Measurements from ENCODE around the gene FAM83G.

Gene FAM83G

DNA sequence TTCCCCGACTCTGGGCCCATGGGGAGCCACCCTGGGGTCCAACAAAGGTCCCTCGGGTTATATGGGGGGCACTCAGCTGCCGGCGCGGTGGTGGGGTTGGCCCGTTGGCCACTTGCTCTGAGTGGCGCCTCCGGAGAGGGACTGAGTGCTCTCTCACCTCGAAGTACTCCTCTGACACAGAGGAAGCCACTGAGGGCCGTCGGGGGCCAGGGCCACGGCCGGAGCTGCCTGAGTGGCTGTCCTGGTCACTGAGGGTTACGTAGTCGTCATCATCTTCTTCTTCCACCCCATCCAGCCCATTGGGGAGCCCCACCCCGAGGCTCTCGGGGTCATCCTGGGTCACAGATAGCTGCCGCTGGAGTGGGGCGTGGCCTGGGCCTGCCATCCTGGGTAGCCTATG lies 26.9 kb downstream of the FAM83G start:
- Histone ChIP-seq H3K4me3 (ENCODE audit: severe bottlenecking) (no peak overlapping the region), H3K9me3 (ENCODE audit: severe bottlenecking) (no peaks in the 10 kb centered on the region)

DNA sequence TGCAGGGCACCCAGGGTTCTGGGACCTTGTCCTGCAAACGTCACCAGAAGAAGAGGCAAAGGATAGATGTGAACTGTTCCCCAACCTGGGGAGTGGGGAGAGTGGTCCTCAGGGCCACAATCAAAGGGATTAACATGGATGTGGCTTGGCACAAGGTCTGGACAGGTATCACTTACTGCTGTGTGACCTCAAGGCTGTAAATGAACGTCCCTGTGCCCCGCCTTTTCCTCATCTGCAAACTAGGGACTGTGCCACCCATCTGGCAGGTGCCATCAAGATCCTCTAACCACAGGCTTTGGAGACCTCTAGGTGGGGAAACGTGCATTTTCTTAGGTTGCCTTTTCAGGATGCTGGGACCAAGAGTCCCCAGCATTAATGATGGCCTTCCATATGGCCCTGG lies 27.5 kb downstream of the FAM83G start:
- ATAC-seq (ENCODE audit: low read depth) (no peak), DNase-seq (ENCODE audit: low spot score) (no peak)
- no peak overlapping the region for H3K4me3 ChIP-seq (ENCODE audit: severe bottlenecking)
- H3K9me3 ChIP-seq (ENCODE audit: severe bottlenecking), result no peaks in the 10 kb centered on the region
- H3K4me1 ChIP-seq (ENCODE audit: insufficient read depth, poor library complexity, severe bottlenecking), result no peaks in the 10 kb centered on the region
- H3K36me3 ChIP-seq (ENCODE audit: low read depth), result peaks cover 69% of the 10 kb centered on the region
- TF ChIP-seq, protein P1, sequence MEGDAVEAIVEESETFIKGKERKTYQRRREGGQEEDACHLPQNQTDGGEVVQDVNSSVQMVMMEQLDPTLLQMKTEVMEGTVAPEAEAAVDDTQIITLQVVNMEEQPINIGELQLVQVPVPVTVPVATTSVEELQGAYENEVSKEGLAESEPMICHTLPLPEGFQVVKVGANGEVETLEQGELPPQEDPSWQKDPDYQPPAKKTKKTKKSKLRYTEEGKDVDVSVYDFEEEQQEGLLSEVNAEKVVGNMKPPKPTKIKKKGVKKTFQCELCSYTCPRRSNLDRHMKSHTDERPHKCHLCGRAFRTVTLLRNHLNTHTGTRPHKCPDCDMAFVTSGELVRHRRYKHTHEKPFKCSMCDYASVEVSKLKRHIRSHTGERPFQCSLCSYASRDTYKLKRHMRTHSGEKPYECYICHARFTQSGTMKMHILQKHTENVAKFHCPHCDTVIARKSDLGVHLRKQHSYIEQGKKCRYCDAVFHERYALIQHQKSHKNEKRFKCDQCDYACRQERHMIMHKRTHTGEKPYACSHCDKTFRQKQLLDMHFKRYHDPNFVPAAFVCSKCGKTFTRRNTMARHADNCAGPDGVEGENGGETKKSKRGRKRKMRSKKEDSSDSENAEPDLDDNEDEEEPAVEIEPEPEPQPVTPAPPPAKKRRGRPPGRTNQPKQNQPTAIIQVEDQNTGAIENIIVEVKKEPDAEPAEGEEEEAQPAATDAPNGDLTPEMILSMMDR (IDR thresholded peaks at IDR 0.05; ENCODE audit: poor library complexity, severe bottlenecking), result no peak
- H3K27ac ChIP-seq (ENCODE audit: poor library complexity, severe bottlenecking), result no peak overlapping the region
- H3K27me3 ChIP-seq (ENCODE audit: insufficient read depth, poor library complexity, severe bottlenecking), result no peaks in the 10 kb centered on the region

More for the DNA sequence above, 26.9 kb downstream of the FAM83G start:
- Histone ChIP-seq H3K27ac (ENCODE audit: poor library complexity, severe bottlenecking) (no peak overlapping the region), H3K4me1 (ENCODE audit: insufficient read depth, poor library complexity, severe bottlenecking) (no peaks in the 10 kb centered on the region), H3K36me3 (ENCODE audit: low read depth) (peaks cover 69% of the 10 kb centered on the region), H3K27me3 (ENCODE audit: insufficient read depth, poor library complexity, severe bottlenecking) (no peaks in the 10 kb centered on the region)
- DNase-seq (ENCODE audit: low spot score) (no peak), ATAC-seq (ENCODE audit: low read depth) (no peak)
- TF ChIP-seq, protein P1 (IDR thresholded peaks at IDR 0.05; ENCODE audit: poor library complexity, severe bottlenecking), result no peak

DNA sequence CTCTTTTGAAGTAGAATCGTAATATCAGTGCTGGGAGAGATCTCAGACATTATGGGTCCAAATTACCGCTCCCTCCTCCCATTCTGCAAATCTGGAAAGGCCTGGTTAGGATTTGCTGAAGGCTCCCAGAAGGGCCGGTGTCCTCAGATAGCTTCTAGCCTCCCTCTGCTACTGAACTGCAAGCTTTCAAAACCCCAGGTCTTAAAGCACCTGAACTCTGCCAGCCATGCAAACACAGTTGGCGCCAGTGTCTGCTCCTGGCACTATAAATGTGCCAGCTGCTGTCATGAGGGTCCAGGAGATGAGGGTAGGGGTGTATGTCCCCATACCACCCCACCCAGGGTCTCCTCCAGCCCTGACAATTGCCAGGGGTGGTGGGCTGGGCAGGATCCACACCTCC lies 28.4 kb downstream of the FAM83G start:
- Histone ChIP-seq H3K4me3 (ENCODE audit: severe bottlenecking) (no peak overlapping the region), H3K4me1 (ENCODE audit: insufficient read depth, poor library complexity, severe bottlenecking) (no peaks in the 10 kb centered on the region), H3K27me3 (ENCODE audit: insufficient read depth, poor library complexity, severe bottlenecking) (no peaks in the 10 kb centered on the region), H3K36me3 (ENCODE audit: low read depth) (peaks cover 77% of the 10 kb centered on the region), H3K27ac (ENCODE audit: poor library complexity, severe bottlenecking) (no peak overlapping the region), H3K9me3 (ENCODE audit: severe bottlenecking) (no peaks in the 10 kb centered on the region)
- ATAC-seq (ENCODE audit: low read depth) (no peak), DNase-seq (ENCODE audit: low spot score) (no peak)
- TF ChIP-seq, protein P1 (IDR thresholded peaks at IDR 0.05; ENCODE audit: poor library complexity, severe bottlenecking), result no peak

DNA sequence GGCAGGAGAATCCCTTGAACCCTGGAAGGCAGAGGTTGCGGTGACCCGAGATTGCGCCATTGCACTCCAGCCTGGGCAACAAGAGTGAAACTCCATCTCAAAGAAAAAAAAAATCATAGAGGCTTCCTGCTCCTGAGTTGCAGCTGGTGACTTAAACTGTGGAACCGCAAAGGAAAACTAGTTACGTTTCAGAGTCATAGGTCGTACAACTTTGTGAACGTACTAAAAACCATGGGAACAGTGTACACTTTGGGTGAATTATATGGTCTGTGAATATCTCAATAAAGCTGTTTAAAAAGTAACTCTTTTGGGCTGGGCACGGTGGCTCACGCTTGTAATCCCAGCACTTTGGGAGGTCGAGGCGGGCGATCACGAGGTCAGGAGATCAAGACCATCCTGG lies 29.0 kb downstream of the FAM83G start:
- ATAC-seq (ENCODE audit: low read depth) (no peak), DNase-seq (ENCODE audit: low spot score) (no peak)
- TF ChIP-seq, protein P1 (IDR thresholded peaks at IDR 0.05; ENCODE audit: poor library complexity, severe bottlenecking), result no peak
- Histone ChIP-seq H3K27me3 (ENCODE audit: insufficient read depth, poor library complexity, severe bottlenecking) (no peaks in the 10 kb centered on the region), H3K36me3 (ENCODE audit: low read depth) (peaks cover 79% of the 10 kb centered on the region), H3K27ac (ENCODE audit: poor library complexity, severe bottlenecking) (no peak overlapping the region), H3K4me1 (ENCODE audit: insufficient read depth, poor library complexity, severe bottlenecking) (no peaks in the 10 kb centered on the region), H3K9me3 (ENCODE audit: severe bottlenecking) (no peaks in the 10 kb centered on the region), H3K4me3 (ENCODE audit: severe bottlenecking) (no peak overlapping the region)

DNA sequence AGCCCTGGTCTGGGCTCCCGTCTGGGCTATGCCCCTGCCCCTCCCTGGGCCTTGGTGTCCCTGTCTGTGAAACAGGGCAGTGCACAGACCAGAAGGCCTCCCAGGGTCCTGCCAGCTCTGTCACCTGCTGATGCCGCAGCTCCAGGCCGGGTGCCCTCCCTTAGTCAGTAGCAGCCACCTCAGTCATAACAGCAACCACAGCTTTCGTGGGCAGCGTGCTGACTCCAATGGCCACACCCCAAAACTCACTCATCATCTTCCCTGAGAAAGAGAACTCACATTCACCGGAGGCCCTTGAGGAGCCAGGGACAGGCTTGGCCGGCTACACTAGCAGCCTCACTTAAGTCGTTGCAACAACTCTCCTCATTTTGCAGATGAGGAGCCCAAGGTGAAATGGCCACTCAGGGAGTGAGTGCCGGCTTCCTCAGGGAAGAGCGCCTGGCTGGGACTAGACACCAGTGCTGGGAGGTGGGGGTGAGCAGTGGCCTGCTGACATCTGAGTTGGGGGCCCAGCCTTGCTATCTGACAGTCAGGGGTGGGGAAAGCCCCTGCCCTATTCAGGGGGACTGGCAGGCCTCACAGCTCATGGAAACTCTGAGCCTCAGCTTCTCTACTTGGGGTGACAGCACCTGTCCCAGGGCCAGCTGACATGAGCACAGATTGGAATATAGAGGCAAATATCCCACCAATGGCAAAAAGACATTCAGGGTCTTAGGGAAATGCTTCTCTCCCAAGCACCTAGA lies 30.0 kb downstream of the FAM83G start:
- Histone ChIP-seq H3K27me3 (ENCODE audit: insufficient read depth, poor library complexity, severe bottlenecking) (no peaks in the 10 kb centered on the region), H3K36me3 (ENCODE audit: low read depth) (peaks cover 79% of the 10 kb centered on the region), H3K9me3 (ENCODE audit: severe bottlenecking) (no peaks in the 10 kb centered on the region), H3K27ac (ENCODE audit: poor library complexity, severe bottlenecking) (no peak overlapping the region), H3K4me3 (ENCODE audit: severe bottlenecking) (no peak overlapping the region), H3K4me1 (ENCODE audit: insufficient read depth, poor library complexity, severe bottlenecking) (peaks cover 5% of the 10 kb centered on the region)
- ATAC-seq (ENCODE audit: low read depth) (no peak), DNase-seq (ENCODE audit: low spot score) (no peak)
- TF ChIP-seq, protein P1 (IDR thresholded peaks at IDR 0.05; ENCODE audit: poor library complexity, severe bottlenecking), result no peak
